T-helper 1 cell treated with Interleukin-12 subunit alpha and Interleukin-12 subunit beta and Interleukin-4 antibody, amounts not matched to agents 30 μg/mL and 1 μg/mL, for 36 hours (primary cell): Measurements from ENCODE around the gene NTM.

Source experiments
- H3K27ac Mint-ChIP-seq: one replicate; pipeline ENCODE4 v1.8.0; 2021; ENCODE audit warnings: mild to moderate bottlenecking, mixed read lengths
- H3K27me3 Mint-ChIP-seq: one replicate; pipeline ENCODE4 v1.8.0; 2021; ENCODE audit warnings: low read depth, mixed read lengths
- H3K36me3 Mint-ChIP-seq: one replicate; pipeline ENCODE4 v1.8.0; 2021; ENCODE audit warnings: low read depth, mixed read lengths
- H3K4me1 Mint-ChIP-seq: one replicate; pipeline ENCODE4 v1.8.0; 2021; ENCODE audit warnings: low read depth, mixed read lengths
- H3K4me3 Mint-ChIP-seq: one replicate; pipeline ENCODE4 v1.8.0; 2021; ENCODE audit warnings: mild to moderate bottlenecking, moderate library complexity, mixed read lengths
- H3K9me3 Mint-ChIP-seq: one replicate; pipeline ENCODE4 v1.8.0; 2021; ENCODE audit warnings: mixed read lengths

NTM gene

DNA sequence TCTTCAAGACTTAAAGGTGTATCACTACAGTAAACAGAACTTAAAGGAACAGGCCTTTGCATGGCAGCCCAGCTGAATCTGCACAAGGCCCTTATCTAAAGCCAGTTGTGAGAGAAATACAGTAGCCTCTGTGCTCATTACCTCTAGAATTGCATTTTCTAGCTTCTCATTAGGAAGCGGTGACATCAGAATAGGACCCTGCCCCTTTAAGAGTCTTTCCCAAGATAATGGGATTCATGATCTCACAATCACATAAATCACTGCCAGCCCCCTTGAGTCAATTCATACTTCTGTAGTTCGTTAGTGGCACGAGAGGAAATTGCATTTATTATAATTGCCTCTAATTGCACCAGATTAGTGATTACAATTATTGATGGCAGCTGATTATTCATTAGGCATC lies 170.3 kb downstream of the NTM start:
- H3K36me3 Mint-ChIP-seq, result no peaks in the 10 kb centered on the region
- H3K4me3 Mint-ChIP-seq, result no peak overlapping the region
- peaks cover 3% of the 10 kb centered on the region for H3K9me3 Mint-ChIP-seq
- H3K4me1 Mint-ChIP-seq, result no peaks in the 10 kb centered on the region
- H3K27ac Mint-ChIP-seq, result no peak overlapping the region
- no peaks in the 10 kb centered on the region for H3K27me3 Mint-ChIP-seq

DNA sequence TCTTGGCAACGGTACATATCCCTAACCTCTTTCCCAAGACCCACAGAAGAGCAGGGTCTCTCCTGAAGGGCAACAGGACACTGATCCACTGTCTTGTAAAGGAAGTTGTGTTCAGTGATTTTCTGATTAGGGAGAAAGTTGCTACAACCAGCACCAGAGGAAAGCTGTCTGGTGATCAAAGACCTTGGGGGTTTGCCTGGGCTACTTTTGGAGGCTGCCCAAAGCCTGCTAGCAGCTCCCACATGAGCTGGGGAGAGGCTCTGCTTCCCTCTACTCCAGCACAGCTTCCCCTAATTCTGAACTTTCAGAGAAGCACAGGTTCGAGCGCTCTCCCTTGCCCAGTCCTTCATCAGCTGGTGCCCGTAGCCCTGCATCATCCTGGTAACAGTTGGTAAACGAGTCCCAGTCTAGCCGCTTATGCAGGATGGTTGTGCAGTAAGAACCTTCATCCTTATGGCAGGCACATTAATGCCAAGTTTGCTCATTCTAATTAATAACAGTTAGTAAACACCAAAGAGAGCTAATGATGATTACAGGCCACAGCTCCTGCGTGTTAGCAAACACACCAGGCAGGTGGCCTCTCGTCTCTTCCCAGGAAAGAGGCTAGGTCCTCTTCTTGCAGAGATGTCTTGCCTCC lies 173.1 kb downstream of the NTM start:
- peaks cover 3% of the 10 kb centered on the region for H3K9me3 Mint-ChIP-seq
- H3K36me3 Mint-ChIP-seq, result no peaks in the 10 kb centered on the region
- no peaks in the 10 kb centered on the region for H3K27me3 Mint-ChIP-seq
- no peak overlapping the region for H3K27ac Mint-ChIP-seq
- H3K4me3 Mint-ChIP-seq, result no peak overlapping the region
- H3K4me1 Mint-ChIP-seq, result no peaks in the 10 kb centered on the region

DNA sequence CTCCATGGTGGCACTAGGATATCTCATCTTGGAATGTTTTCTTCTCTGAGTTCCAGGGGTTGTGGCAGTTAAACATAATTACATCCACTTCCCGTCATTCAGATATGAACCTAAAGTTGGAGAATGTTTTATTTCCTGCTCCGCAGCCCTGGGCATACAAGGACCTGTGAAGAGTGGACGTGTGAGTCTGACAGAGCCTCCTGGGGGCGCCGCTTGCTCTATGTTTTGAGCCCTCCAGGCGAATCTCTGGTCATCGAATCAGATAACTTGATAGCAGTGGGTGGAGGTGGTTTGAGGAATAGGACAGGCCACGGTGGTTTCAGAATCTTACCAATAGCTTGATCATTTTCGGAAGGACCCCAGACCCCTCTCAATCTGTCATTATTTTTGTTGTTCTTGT lies 174.2 kb downstream of the NTM start:
- no peaks in the 10 kb centered on the region for H3K4me1 Mint-ChIP-seq
- H3K9me3 Mint-ChIP-seq, result peaks cover 3% of the 10 kb centered on the region
- no peaks in the 10 kb centered on the region for H3K27me3 Mint-ChIP-seq
- H3K27ac Mint-ChIP-seq, result no peak overlapping the region
- no peaks in the 10 kb centered on the region for H3K36me3 Mint-ChIP-seq
- H3K4me3 Mint-ChIP-seq, result no peak overlapping the region

DNA sequence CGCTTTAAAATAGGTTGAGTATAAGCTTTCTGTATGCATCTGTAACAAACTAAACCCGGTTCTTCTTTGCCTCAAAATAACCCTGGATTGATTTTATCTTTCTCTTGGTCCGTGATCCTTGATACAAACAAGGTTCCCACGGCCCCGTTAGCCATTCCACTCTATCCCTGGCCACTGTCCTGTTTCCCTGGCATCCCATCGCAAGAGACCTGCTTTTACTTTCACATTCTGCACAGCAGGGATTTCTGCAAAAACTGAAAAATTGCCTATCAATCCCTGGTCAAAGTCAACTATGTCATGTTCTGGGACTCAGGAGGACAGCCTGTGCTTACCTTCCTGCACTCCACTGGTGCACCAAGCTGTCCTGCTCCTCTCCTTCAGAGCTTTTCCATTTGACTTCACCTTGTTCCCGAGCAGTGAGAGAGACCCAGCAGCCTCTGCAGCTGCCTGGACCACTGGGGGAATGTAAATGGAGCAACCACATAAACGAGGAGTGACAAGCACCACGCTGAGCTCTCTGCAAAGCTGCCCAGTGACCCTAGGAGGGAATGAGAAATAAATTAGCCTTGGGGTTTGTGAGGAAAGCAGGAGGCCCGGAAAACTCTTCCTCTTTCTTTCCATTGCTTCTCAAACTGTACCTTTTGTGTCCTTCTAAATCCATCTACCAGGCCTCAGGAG lies 175.9 kb downstream of the NTM start:
- Mint-ChIP-seq H3K4me1 (no peaks in the 10 kb centered on the region), H3K27ac (no peak overlapping the region), H3K4me3 (no peak overlapping the region), H3K27me3 (no peaks in the 10 kb centered on the region), H3K36me3 (no peaks in the 10 kb centered on the region), H3K9me3 (no peaks in the 10 kb centered on the region)

DNA sequence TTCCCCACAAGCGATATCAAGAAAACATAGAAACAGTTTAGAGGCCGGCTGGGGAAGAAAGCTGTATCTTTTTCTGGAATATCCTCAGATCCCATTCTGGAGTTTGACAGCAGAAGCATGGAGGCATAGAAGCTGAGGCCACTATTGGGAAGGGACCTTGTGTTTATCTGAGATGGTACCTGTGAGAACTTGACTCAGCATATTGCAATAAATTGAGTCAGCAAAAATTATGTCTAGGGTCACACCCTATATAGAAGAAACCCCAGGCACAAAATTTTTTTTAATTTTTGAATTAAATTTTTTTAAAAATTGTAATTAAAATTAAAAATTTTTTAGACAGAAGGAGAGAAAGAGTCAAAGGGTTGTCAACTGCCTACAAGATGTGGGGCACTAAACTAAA lies 178.7 kb downstream of the NTM start:
- Mint-ChIP-seq H3K36me3 (no peaks in the 10 kb centered on the region), H3K4me3 (no peak overlapping the region), H3K4me1 (no peaks in the 10 kb centered on the region), H3K9me3 (no peaks in the 10 kb centered on the region), H3K27ac (no peak overlapping the region), H3K27me3 (no peaks in the 10 kb centered on the region)

DNA sequence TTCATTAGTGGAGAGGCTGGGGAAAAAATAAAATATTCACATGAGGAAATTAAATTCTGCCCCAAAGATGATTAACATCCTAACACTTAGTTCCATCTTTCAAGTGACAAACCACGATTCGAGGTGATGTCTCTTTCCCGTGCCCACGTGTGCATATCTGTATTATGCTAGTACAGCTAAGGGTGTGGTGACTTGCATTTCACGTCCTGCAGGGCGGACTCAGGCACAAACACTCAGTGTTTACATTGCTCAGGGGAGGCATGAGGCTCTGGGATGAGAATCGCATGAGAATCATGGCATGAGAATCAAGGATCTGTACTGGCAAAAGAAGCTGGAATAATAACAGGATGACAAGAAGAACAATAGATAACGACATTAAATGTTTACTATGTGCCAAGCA lies 179.4 kb downstream of the NTM start:
- H3K27me3 Mint-ChIP-seq, result no peaks in the 10 kb centered on the region
- H3K4me1 Mint-ChIP-seq, result no peaks in the 10 kb centered on the region
- no peaks in the 10 kb centered on the region for H3K9me3 Mint-ChIP-seq
- H3K4me3 Mint-ChIP-seq, result no peak overlapping the region
- no peaks in the 10 kb centered on the region for H3K36me3 Mint-ChIP-seq
- H3K27ac Mint-ChIP-seq, result no peak overlapping the region

DNA sequence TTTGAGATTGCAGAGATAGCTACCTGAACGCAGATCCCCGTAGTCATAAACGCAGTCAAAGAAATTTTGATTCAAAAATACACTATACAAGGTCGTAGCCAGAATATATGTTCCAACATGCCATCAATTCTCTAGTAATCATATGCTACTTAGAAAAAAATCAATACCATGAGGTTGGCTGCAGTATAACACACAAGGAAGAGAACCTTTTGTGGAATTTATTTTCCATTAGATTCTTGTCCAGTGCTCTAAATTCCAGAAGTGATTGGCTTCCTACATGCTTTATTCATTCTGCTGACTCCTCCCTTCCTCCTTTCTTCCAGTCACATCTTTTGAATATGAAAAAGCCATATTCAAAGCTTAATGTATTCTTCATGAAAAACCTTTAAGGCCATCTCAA lies 189.9 kb downstream of the NTM start:
- Mint-ChIP-seq H3K27me3 (no peaks in the 10 kb centered on the region), H3K9me3 (no peaks in the 10 kb centered on the region), H3K4me3 (no peak overlapping the region), H3K27ac (no peak overlapping the region), H3K4me1 (no peaks in the 10 kb centered on the region), H3K36me3 (no peaks in the 10 kb centered on the region)

DNA sequence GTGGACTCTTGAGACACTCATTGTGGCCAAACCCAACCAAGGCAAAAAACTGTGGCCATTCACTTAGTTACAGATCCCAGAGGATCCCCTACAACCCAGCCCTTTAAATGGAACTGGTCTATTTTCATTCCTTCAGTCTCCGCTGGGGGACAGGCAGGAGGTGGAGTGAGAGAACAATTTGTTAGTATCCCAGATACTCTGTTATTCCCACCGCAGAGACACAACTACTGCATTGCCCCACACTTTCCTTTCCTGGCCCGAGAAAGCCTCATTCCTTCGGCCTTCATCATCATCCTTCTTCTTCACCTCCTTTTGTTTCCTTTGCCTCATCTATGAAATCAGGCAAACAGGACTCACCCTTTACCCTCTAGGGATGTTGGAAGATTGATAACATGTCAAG lies 191.1 kb downstream of the NTM start:
- Mint-ChIP-seq H3K9me3 (no peaks in the 10 kb centered on the region), H3K4me3 (no peak overlapping the region), H3K27me3 (no peaks in the 10 kb centered on the region), H3K4me1 (no peaks in the 10 kb centered on the region), H3K27ac (no peak overlapping the region), H3K36me3 (no peaks in the 10 kb centered on the region)

DNA sequence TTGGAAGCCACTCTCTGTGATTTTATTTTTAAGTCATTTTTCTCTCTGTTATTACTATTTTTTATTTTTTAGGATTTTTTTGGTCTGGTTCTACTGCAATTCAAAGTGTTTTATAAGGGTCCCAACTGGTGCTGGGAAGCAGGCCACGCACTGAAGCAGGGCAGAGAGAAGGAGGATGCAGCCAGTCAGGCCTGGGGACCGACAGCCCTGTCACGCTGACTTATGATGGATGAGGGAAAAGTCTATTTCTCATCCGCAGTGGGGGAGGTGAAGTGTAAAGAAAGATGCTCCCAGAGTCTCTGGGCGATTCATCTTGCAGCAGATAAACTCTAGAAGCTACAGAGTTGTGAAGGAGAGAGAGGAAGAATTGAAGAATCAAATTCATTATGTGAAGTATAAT lies 191.6 kb downstream of the NTM start:
- Mint-ChIP-seq H3K27me3 (no peaks in the 10 kb centered on the region), H3K9me3 (no peaks in the 10 kb centered on the region), H3K36me3 (no peaks in the 10 kb centered on the region), H3K4me1 (no peaks in the 10 kb centered on the region), H3K27ac (no peak overlapping the region), H3K4me3 (no peak overlapping the region)

DNA sequence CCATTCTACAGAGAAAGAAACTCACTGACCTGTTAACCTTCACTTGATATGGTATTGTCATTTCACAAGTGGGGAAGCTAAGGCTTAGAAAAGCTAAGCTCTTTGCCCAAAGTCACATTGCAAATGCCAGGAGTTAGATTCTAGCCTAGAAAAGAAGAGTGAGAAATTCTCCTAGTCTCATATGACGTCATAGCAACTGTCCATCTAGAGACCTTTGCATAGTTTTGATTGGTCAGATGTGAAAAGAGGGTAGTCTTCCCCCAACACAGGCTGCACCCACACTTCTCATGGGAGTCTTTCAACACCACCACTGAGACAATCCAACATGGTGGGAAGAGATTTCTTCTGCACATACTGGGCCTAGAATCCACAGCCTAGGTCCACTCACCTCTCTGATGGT lies 197.9 kb downstream of the NTM start:
- no peaks in the 10 kb centered on the region for H3K4me1 Mint-ChIP-seq
- H3K27ac Mint-ChIP-seq, result no peak overlapping the region
- H3K27me3 Mint-ChIP-seq, result no peaks in the 10 kb centered on the region
- no peaks in the 10 kb centered on the region for H3K9me3 Mint-ChIP-seq
- no peaks in the 10 kb centered on the region for H3K36me3 Mint-ChIP-seq
- H3K4me3 Mint-ChIP-seq, result no peak overlapping the region

DNA sequence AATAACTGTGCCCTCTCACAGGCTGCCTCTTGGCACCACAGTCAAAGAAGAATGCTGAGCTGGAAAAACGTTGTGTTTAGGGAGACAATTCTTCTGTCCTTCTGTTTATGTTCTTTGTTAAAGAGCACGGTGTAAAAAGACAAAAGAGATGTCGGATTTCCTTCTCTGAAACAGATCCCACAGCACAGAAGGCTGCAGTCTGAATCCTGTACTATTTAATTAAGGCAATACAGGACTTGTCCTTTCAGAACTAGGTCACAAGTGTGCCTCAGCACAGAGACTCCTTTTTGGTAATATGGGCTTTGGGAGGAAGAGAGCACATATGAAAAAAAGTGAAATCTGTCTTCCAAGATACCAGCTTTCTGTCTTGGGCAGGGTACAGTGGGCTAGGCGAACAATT lies 201.2 kb downstream of the NTM start:
- Mint-ChIP-seq H3K9me3 (no peaks in the 10 kb centered on the region), H3K27ac (no peak overlapping the region), H3K4me1 (no peaks in the 10 kb centered on the region), H3K36me3 (no peaks in the 10 kb centered on the region), H3K27me3 (no peaks in the 10 kb centered on the region), H3K4me3 (no peak overlapping the region)

DNA sequence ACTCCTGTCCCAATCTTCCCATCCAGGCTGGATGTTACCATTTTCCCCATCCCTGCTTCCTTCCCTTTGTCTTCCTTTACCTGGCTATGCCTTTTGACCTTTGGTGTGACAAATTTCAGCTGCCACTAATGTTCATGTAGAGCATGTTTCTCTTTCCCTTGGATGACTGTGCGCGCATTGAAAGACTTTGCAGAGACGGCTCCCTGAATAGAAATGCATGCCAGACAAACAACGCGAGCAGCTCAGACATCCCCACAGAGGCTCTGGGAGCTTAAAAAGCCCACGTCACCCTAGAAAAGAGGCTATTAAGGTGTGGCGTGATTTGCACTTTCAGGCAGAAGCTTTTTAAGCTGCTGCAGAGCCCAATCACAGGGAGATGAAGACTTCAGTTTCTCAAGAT lies 202.0 kb downstream of the NTM start:
- Mint-ChIP-seq H3K9me3 (no peaks in the 10 kb centered on the region), H3K4me3 (no peak overlapping the region), H3K27me3 (no peaks in the 10 kb centered on the region)

DNA sequence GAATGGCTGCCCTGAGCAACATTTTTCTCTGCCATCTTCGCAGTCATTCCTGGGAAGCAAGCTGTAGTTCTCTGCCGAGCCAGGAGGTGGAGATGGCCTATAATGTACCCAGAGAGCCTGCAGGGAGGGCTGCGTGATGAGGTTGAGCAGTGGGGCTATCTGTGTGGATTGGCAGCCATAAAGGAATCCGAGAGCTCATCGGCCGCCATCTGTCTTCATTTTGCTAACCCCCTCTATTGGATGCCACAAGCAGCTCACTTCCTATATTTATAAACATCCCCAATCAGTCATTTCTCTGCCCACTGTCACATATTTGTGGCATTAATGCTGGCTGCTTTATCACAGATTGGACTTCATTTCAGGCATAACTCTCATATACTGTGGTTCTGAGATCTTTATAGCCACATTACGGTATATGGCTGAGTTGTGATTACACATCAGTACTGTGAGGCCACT lies 209.5 kb downstream of the NTM start:
- Mint-ChIP-seq H3K27me3 (no peaks in the 10 kb centered on the region), H3K27ac (no peak overlapping the region), H3K36me3 (no peaks in the 10 kb centered on the region), H3K4me3 (no peak overlapping the region), H3K9me3 (no peaks in the 10 kb centered on the region), H3K4me1 (no peaks in the 10 kb centered on the region)

More for the DNA sequence above, 202.0 kb downstream of the NTM start:
- Mint-ChIP-seq H3K27ac (no peak overlapping the region), H3K4me1 (no peaks in the 10 kb centered on the region), H3K36me3 (no peaks in the 10 kb centered on the region)

DNA sequence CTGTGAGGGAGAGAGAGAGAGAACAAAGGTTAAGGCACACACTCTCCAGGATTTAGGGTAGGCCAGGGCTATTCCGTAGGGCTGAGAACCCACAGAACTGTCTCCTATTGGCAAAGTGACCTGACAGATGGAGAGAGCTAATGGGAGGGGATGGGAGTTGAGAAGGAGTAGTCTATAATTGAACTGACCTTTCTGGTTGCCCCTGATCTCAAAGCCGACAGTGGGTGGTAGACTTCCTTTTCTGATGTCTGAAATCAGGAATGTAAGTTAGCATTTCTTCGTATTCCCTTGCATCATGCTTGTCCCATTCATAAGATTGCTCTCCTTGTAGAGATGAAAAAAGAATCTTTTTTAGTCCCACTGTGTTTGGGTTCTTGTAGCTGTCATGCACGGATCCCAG lies 210.1 kb downstream of the NTM start:
- Mint-ChIP-seq H3K27ac (no peak overlapping the region), H3K4me1 (no peaks in the 10 kb centered on the region), H3K36me3 (no peaks in the 10 kb centered on the region), H3K4me3 (no peak overlapping the region), H3K9me3 (no peaks in the 10 kb centered on the region), H3K27me3 (no peaks in the 10 kb centered on the region)

DNA sequence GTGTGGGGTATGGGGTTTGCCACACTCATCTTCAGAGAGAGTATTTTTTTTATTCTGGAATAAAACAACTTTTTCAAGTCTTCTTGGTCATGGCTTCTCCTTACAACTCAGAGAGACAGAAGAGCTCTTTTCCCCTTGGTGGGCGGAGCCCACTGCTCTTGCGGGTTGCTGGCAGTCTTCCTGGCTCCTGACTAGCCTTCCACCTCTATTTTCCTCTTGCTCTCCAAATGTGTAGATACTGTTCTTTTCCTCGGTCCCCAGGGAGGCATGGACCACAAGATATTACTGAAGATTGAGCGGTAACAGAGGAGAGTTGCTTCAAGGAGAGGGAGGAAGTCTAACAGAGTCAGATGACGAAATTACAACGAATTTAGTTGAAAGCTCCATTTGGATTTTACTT lies 210.6 kb downstream of the NTM start:
- Mint-ChIP-seq H3K4me3 (no peak overlapping the region), H3K4me1 (no peaks in the 10 kb centered on the region), H3K36me3 (no peaks in the 10 kb centered on the region), H3K27ac (no peak overlapping the region), H3K9me3 (no peaks in the 10 kb centered on the region), H3K27me3 (no peaks in the 10 kb centered on the region)
